IMR-90 (cell line): Measurements from ENCODE around the gene CCDC54. TPM values are rescaled to one million over a fixed set of nuclear protein-coding genes. Genes with fewer than 3 reads are reported as not detected.

Experiments
- ATAC-seq: fragments of 200-7000 bp; cut with Tn5 transposase; 2 replicates; pipeline ENCODE4 v1.9.1; 2020; ENCODE audit warnings: low read depth, mild to moderate bottlenecking, moderate library complexity
- BruUV-seq: library from RNA; stranded (reverse); fragments of 400-500 nt; replicated peaks from 2 replicates; lab custom pipeline; 2021; lab: Mats Ljungman, UMichigan
- CTCF ChIA-PET: fragments of 300-600 bp; formaldehyde crosslinking; extraction: SDS; loops from one replicate; lab custom pipeline; 2021; ENCODE audit warnings: antibody characterized with exemption; lab: Yijun Ruan, JAX
- POLR2A ChIA-PET: fragments of 300-600 bp; sonication (Branson Sonifier 250); formaldehyde crosslinking; loops from one replicate; lab custom pipeline; 2022; ENCODE audit warnings: antibody characterized with exemption; ENCODE audit not compliant: unreplicated experiment; lab: Charles Lee
- DNase-seq: peaks from one replicate; pipeline ENCODE4 v3.0.0; 2013
- H2AFZ ChIP-seq: replicated peaks from 2 replicates; pipeline ENCODE3; 2013; ENCODE audit warnings: low read length, mild to moderate bottlenecking; ENCODE audit not compliant: poor library complexity
- H2AK5ac ChIP-seq: 2 replicates; pipeline ENCODE4 v1.6.1; 2013; ENCODE audit warnings: low read depth, low read length, inconsistent platforms
- H2AK9ac ChIP-seq: replicated peaks from 2 replicates; pipeline ENCODE3; 2013; ENCODE audit warnings: mild to moderate bottlenecking, low read depth, low read length, moderate library complexity; ENCODE audit not compliant: poor library complexity
- H2BK120ac ChIP-seq: 2 replicates; pipeline ENCODE4 v1.6.1; 2013; ENCODE audit warnings: low read depth, low read length, inconsistent platforms
- H2BK15ac ChIP-seq: 3 replicates; pipeline ENCODE4 v1.6.1; 2013; ENCODE audit warnings: low read depth, low read length, inconsistent platforms
- H2BK20ac ChIP-seq: 2 replicates; pipeline ENCODE4 v1.6.1; 2013; ENCODE audit warnings: low read depth, mild to moderate bottlenecking, inconsistent platforms, low read length, moderate library complexity
- H2BK5ac ChIP-seq: 2 replicates; pipeline ENCODE4 v1.6.1; 2013; ENCODE audit warnings: mild to moderate bottlenecking, low read depth, low read length, inconsistent platforms; ENCODE audit not compliant: poor library complexity, severe bottlenecking
- H3K14ac ChIP-seq: replicated peaks from 2 replicates; pipeline ENCODE4 v1.6.1; 2013; ENCODE audit warnings: low read depth, low read length, inconsistent platforms
- H3K18ac ChIP-seq: 2 replicates; pipeline ENCODE4 v1.6.1; 2013; ENCODE audit warnings: low read depth, low read length, control low read depth
- H3K23ac ChIP-seq: 2 replicates; pipeline ENCODE4 v1.6.1; 2013; ENCODE audit warnings: low read depth, low read length, inconsistent platforms
- H3K27ac ChIP-seq: 2 replicates; pipeline ENCODE4 v1.5.1; 2013; ENCODE audit warnings: mild to moderate bottlenecking, control low read depth, low read length; ENCODE audit not compliant: insufficient read depth
- H3K27me3 ChIP-seq: 2 replicates; pipeline ENCODE4 v1.6.1; 2013; ENCODE audit warnings: low read length; ENCODE audit not compliant: control insufficient read depth, insufficient read depth
- H3K36me3 ChIP-seq: 2 replicates; pipeline ENCODE4 v1.6.1; 2013; ENCODE audit warnings: low read length, mixed read lengths; ENCODE audit not compliant: control insufficient read depth, insufficient read depth
- H3K4ac ChIP-seq: 2 replicates; pipeline ENCODE4 v1.6.1; 2013; ENCODE audit warnings: low read depth, low read length, inconsistent platforms
- H3K4me1 ChIP-seq: 2 replicates; pipeline ENCODE4 v1.6.1; 2013; ENCODE audit warnings: low read length, mixed read lengths; ENCODE audit not compliant: control insufficient read depth, insufficient read depth
- H3K4me2 ChIP-seq: 2 replicates; pipeline ENCODE4 v1.6.1; 2013; ENCODE audit warnings: low read depth, mild to moderate bottlenecking, control low read depth, low read length, moderate library complexity
- H3K4me3 ChIP-seq: 2 replicates; pipeline ENCODE4 v1.5.1; 2013; ENCODE audit warnings: low read depth, mild to moderate bottlenecking, control low read depth, low read length, moderate library complexity; ENCODE audit not compliant: insufficient read depth
- H3K56ac ChIP-seq: 2 replicates; pipeline ENCODE4 v1.6.1; 2013; ENCODE audit warnings: low read length, inconsistent platforms; ENCODE audit not compliant: insufficient read depth; ENCODE audit errors: extremely low read depth
- H3K79me1 ChIP-seq, 2 experiments: 2 replicates each; pipeline ENCODE4 v1.6.1; 2013; ENCODE audit warnings: low read length in 2 of 2, inconsistent platforms in 1 of 2, low read depth in 1 of 2
- H3K9ac ChIP-seq: 2 replicates; pipeline ENCODE4 v1.6.1; 2013; ENCODE audit warnings: low read depth, low read length, control low read depth
- H3K9me1 ChIP-seq: 2 replicates; pipeline ENCODE4 v1.6.1; 2013; ENCODE audit warnings: low read length, inconsistent platforms; ENCODE audit not compliant: insufficient read depth
- H3K9me3 ChIP-seq: 2 replicates; pipeline ENCODE4 v1.6.1; 2013; ENCODE audit warnings: low read length; ENCODE audit not compliant: control insufficient read depth, insufficient read depth
- H4K20me1 ChIP-seq: 2 replicates; pipeline ENCODE4 v1.6.1; 2013; ENCODE audit warnings: low read length, inconsistent platforms; ENCODE audit not compliant: insufficient read depth
- H4K5ac ChIP-seq: 2 replicates; pipeline ENCODE4 v1.6.1; 2013; ENCODE audit warnings: mild to moderate bottlenecking, low read depth, low read length, control low read depth
- H4K8ac ChIP-seq, 2 experiments: 2 replicates each; pipeline ENCODE4 v1.6.1; 2013; ENCODE audit warnings: low read depth in 2 of 2, low read length in 2 of 2, control low read depth in 1 of 2, inconsistent platforms in 1 of 2
- H4K91ac ChIP-seq: 2 replicates; pipeline ENCODE4 v1.6.1; 2013; ENCODE audit warnings: low read depth, low read length, inconsistent platforms; ENCODE audit not compliant: insufficient read depth
- CHD1 ChIP-seq: IDR thresholded peaks from 2 replicates; pipeline ENCODE4 v1.6.1; 2012; ENCODE audit warnings: low read depth, low read length, improper control_type of control experiment
- FOS ChIP-seq: fragments of 150-350 bp; IDR thresholded peaks from 2 replicates; pipeline ENCODE4 v1.6.1; 2016; ENCODE audit warnings: low read depth, low read length
- MXI1 ChIP-seq: IDR thresholded peaks from 2 replicates; pipeline ENCODE4 v1.6.1; 2012; ENCODE audit warnings: low read depth, mild to moderate bottlenecking, low read length, moderate library complexity, borderline replicate concordance
- RAD21 ChIP-seq: IDR thresholded peaks from 2 replicates; pipeline ENCODE4 v1.6.1; 2012; ENCODE audit warnings: low read length, improper control_type of control experiment
- RCOR1 ChIP-seq: IDR thresholded peaks from 2 replicates; pipeline ENCODE4 v1.6.1; 2012; ENCODE audit warnings: mild to moderate bottlenecking, low read length, improper control_type of control experiment; ENCODE audit not compliant: insufficient replicate concordance
- RFX5 ChIP-seq: IDR thresholded peaks from 2 replicates; pipeline ENCODE4 v1.8.0; 2012; ENCODE audit warnings: low read depth, mild to moderate bottlenecking, low read length, moderate library complexity
- dilution Hi-C: fragments of 300-500 bp; cut with HindIII; formaldehyde crosslinking; loops from one replicate; pipeline ENCODE4 v1.14.3; 2018; ENCODE audit warnings: low sequenced_read_pairs; ENCODE audit not compliant: unreplicated experiment
- in situ Hi-C: fragments of 300-500 bp; cut with MboI; formaldehyde crosslinking; loops from 3 replicates; pipeline ENCODE4 v1.14.3; 2019; ENCODE audit warnings: low sequenced_read_pairs, inconsistent platforms, mixed read lengths
- intact Hi-C: fragments of 100-400 bp; cut with micrococcal nuclease; formaldehyde crosslinking; loops from 2 replicates; pipeline ENCODE4 v1.10.0; 2022
- polyA plus RNA-seq, 3 experiments: library from polyadenylated mRNA; depleted of rRNA; stranded (reverse); fragments of >200 nt; gene quantifications; 2 replicates each; pipeline ENCODE4 v1.2.3, GENCODE V29; 2012; ENCODE audit warnings: low replicate concordance in 1 of 3
- total RNA-seq: library from RNA; depleted of rRNA; stranded (reverse); fragments of >200 nt; gene quantifications from 2 replicates; pipeline ENCODE4 v1.2.3, GENCODE V29; 2012
- TF ChIP-seq, protein P1 (sequence below): fragments of 150-350 bp; IDR thresholded peaks from 2 replicates; pipeline ENCODE4 v1.6.1; 2017; ENCODE audit warnings: mild to moderate bottlenecking, antibody characterized with exemption, low read length, low read depth

Gene CCDC54
- total and polyA plus RNA-seq, 2 of the 4 experiments (the other 2 are of a cell fraction) = not detected

DNA sequence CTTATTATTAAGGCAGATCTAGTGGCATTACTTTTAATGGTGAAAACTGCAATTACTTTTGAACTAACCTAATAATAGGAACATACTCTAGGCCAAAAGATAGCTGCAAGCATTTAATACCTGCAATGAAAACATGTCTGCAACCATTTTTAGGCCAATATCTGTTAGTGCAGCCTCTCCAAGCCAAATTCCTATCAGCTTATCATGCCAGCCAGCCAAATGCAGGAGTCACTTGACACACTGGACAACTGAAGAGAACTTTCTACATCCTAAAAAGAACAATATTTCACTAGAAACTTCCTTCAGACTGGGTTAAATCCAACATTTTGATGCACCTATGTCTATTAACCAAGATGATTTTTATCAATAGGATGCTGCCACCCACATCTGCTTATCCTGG, 33.8 kb downstream of the CCDC54 start:
- no peak for DNase-seq
- H3K79me1 ChIP-seq = no peaks in the 10 kb centered on the region
- no peak overlapping the region for H2BK15ac ChIP-seq
- H3K27ac ChIP-seq = no peak overlapping the region
- H3K9me1 ChIP-seq = no peaks in the 10 kb centered on the region
- H2BK5ac ChIP-seq = no peak overlapping the region
- H4K20me1 ChIP-seq = no peaks in the 10 kb centered on the region
- ChIA-PET CTCF (interaction anchor here (0.9 kb wide), 1 partner anchor 10 kb away, joined by 3 read pairs; no protein-coding TSS in a partner anchor), POLR2A (no interaction called here)
- no peaks in the 10 kb centered on the region for H3K36me3 ChIP-seq
- H2AK9ac ChIP-seq = no peak overlapping the region
- dilution Hi-C loops (no loop called here), intact Hi-C loops (no loop called here), in situ Hi-C loops (no loop called here)
- H2BK120ac ChIP-seq = no peak overlapping the region
- no peaks in the 10 kb centered on the region for H3K4me1 ChIP-seq
- H4K5ac ChIP-seq = no peak overlapping the region
- H3K4me2 ChIP-seq = no peak overlapping the region
- H2AK5ac ChIP-seq = no peak overlapping the region
- no peak for ATAC-seq
- H4K91ac ChIP-seq = no peak overlapping the region
- TF ChIP-seq FOS = no peak
- TF ChIP-seq RAD21 = no peak
- TF ChIP-seq RCOR1 = no peak
- no peak for TF ChIP-seq RFX5
- no peak for TF ChIP-seq CHD1
- no peak for TF ChIP-seq MXI1
- TF ChIP-seq, protein P1, sequence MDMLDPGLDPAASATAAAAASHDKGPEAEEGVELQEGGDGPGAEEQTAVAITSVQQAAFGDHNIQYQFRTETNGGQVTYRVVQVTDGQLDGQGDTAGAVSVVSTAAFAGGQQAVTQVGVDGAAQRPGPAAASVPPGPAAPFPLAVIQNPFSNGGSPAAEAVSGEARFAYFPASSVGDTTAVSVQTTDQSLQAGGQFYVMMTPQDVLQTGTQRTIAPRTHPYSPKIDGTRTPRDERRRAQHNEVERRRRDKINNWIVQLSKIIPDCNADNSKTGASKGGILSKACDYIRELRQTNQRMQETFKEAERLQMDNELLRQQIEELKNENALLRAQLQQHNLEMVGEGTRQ = no peak
- H4K8ac ChIP-seq = no peak overlapping the region
- no peak overlapping the region for H3K14ac ChIP-seq
- H2AFZ ChIP-seq = no peak overlapping the region
- H3K9me3 ChIP-seq = peaks cover 9% of the 10 kb centered on the region
- no peak overlapping the region for H3K18ac ChIP-seq
- H2BK20ac ChIP-seq = no peak overlapping the region
- no peak overlapping the region for H3K23ac ChIP-seq
- H3K4me3 ChIP-seq = no peak overlapping the region
- no TSS peak for BruUV-seq
- H3K4ac ChIP-seq = no peak overlapping the region
- no peak overlapping the region for H3K56ac ChIP-seq
- H3K27me3 ChIP-seq = no peaks in the 10 kb centered on the region
- H3K9ac ChIP-seq = no peak overlapping the region
